Amygdala (tissue), 56 donors: ENCODE data around the gene LTO1.

Experiments used
- DNase-seq, 56 donors: peaks; one replicate each; lab custom pipeline; 2025; lab: John Stamatoyannopoulos, UW

LTO1 gene

DNA sequence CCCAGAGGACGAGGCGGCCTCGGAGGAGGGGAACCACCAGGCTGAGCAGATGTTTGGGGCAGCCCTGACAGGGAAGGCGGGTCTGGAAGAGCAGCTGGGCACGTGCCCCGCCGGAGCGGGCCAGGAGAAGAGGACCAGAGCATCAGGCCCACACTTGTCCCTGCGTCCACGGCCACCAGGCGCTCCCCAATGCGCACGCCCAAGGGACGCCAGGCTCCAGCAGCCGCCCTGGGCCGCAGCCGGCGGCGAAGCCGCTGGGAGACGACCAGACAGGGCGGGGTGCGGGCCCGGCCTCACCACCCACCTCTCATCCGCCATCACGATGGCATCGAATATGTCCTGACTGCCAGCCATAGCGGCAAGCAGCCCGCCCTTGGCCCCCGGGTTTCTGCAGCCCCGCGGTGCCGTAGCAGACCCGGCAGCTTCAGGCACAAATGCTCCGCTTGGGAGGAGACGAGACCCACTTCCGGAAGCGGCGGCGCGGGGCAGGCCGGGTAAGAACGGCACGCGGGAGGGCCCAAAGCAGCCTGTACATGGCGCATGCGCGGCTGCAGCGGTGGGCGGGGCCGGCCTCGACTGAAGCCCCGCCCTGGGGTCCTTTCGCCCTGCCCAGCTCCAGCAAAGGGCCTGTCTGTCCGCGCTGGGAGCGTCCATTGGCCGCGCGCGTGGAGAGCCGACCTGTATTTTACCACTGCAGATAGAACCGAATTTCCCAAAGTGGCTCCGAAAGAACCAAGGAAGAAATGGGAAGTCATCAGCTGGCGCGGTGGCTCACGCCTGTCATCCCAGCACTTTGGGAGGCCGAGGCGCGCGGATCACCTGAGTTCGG is at the start of gene LTO1:
LTO1 (minus strand) TSS at position 468 of the 829 bp plus-strand sequence; CDS start at position 354, 114 bp downstream.
- peak; percentile 48 to 97 (median 90) for DNase-seq

DNA sequence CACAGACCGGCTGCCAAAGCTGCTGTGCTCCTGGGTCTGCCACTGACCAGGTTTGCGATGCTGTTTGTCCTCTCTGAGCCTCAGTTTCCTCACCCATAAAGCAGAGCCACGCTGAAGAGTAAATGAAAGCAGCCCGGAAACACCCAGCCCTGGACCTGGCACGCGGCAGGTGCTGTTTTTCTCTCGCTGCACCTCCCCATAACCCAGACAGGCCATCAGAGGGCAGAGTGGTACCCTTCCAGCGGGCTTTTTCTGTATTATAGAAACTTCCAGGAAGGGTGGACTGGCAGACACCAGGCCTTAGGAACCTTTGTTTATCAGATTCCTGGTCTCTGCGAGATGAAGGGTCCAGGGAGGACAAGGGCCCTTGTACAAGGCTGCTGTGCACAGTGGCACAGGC is 46.6 kb upstream of the LTO1 start:
- DNase-seq: no peak

- DNase-seq: no peak
These were observed 46.0 kb upstream of the LTO1 start for GRCh38 chr11:69721106-69721505.

DNA sequence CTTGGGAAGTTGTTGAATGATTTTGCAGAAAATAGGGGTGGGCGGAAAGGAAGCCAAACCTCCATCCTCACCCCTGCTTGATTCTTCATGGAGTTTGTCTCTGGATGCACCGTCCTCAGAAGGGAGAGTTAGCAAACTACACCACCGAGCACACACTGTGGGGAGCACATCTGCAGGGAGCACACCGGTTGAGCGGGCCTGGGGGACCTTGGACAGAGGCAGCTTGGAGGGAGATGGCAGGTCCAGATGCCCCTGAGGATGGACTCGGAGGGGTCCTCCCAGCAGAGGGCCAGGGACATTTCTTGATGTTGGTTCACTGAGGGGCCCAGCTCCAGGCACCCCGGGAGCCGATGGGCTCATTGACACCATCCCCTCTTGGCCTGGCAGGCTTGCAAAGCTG is 43.8 kb upstream of the LTO1 start:
- no peak for DNase-seq

- no peak for DNase-seq
These were observed 43.0 kb upstream of the LTO1 start for GRCh38 chr11:69718147-69718546.

- no peak for DNase-seq
These were observed 42.0 kb upstream of the LTO1 start for GRCh38 chr11:69716891-69717747.

GRCh38 chr11:69716099-69716498 is 40.9 kb upstream of the LTO1 start:
- no peak for DNase-seq

GRCh38 chr11:69715446-69715845 is 40.3 kb upstream of the LTO1 start:
- no peak for DNase-seq

DNA sequence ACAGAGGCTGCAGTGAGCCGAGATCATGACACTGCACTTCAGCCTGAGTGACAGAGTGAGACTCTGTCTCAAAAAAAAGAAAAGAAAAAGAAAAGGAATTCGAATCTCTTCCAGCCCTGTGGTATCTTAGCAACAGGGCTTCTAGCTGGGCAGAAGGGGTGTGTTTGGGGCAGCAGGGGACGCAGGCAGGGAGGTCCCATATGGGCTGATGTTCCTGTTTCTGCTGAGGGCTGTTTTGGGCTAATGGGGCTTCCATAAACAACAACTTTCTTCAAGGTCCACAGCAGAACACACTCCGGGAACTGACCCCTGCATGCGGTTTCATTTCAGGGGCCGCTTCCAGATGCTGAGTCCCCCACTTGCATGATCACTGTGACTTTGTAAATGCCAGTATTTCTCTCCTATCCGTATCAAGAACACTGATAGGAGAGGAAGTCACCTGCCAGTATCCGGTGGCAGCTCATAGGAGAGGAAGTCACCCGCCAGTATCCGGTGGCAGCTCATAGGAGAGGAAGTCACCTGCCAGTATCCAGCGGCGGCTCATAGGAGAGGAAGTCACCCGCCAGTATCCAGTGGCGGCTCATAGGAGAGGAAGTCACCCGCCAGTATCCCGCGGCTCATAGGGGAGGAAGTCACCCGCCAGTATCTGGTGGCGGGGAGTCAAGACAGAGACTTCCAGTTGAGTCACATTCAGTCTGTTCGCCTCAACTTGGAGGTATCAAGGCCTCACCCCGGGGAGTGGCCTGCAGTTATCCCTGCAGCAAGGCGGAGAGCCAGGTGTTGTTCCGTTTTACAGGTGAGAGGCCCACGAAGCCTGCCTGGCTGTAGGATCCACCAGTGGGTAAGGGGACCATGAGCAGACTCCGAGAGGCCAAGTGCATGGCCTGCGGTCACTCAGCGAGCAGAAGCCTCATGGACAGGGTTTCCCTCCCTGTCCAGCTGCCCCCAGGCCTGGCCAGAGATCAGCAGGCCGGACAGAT is 37.0 kb upstream of the LTO1 start:
- no peak for DNase-seq

DNA sequence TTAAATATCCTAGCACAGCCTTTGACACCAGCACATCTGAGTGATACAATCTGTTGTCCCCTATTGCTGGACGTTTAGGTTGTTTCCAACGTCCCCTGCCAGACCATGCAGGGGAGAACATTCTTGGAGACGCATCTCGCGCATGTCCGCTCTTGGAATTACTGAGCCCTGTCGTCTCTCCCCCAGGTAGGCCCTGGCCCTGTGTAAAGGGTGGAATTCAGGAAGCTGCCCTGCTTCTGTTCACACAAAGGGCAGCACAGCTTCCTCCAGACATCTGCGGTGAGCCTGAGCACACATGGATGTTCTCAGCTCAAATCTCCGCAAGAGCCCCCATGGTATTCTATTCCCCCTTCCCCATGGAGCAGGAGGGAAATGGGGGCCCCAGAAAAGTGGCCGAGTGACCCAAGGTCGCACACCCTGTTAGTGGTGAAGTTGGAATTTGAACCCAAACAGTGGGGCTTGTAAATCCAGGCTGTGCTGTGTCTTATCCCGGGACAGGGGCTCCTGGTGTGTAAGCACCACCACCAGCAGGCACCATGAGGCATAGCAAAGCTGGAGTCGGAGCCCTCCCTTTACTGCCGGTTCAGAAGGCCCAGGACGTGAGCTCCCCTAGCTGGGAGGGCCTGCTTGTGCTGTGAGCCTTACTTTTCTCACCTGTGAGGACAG is 33.7 kb upstream of the LTO1 start:
- DNase-seq: no peak

DNA sequence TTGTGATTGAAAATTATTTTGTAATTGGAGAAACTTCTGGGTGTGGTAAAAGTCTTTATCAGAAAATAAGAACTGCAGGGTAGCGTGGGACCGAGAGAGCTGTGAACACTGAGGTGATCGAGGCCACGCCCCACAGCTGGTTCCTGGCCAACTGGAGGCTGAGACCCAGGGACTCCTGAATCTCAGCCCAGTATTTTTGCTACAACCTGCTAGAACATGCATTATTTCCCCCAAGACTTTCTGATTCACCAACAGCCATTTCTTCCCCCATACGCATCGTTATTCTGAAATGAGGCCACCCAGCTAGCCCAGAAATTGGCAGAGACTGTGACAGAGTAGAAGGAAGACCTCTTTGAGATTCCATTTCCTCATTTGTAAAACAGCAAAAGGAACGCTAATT is 32.0 kb upstream of the LTO1 start:
- DNase-seq: no peak

DNA sequence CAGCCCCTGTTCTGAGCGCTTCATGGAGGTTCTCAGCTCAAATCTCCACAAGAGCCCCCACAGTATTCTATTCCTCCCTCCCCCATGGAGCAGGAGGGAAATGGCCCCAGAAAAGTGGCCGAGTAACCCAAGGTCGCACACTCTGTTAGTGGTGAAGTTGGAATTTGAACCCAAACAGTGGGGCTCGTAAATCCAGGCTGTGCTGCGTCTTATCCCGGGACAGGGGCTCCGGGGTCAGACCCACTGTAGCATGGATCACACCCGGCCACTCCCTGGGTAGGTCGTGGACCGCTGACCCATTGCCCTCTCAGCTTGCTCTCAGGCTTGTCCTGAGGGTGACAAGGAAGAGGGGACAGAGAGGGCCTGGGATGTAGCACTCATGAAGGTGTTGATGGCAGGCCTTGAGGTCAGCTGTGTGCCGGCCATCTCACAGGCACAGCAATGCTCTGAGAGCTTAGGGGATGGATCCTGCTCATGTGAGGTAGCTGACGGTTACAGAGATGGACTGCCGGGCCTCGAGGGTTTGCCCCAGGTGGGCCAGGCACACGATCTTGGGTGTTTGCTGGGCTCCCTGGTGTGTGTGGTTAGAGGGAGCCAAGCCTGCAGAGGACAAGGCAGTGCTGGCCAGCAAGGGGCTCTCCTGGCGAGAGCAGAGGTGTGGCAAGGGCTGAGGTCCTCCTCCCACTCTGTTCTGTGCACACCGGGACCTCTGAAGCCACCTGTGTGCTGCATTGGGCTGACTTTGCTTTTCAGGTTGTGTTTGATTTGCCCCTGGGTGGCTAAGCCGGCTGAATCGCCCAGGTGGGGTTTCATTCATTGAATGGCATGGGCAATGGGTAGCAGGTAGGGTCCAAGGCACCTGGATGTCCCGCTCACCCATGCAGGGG is 31.0 kb upstream of the LTO1 start:
- no peak for DNase-seq

DNA sequence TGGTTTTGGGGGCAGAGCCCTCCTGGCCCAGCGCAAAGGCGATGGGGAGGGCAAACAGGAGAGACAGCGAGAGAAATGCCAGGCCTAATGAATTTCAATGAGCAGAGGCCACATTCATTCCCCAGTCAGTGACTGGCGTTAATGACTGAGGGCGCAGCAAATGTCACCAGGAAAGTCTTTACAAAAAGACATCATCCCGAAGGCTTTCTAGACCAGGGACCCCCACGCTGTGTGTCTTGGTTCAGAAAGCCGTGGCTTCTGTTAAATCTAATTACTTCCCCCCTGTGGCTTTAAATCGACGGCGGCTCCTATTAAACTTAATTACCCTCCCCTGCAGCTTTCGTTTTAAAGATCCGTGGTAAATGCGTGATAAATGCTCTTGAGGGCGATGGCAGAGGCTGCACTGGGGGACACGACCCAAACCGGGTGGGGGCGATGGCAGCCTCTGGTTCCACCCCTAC is 30.2 kb upstream of the LTO1 start:
- no peak for DNase-seq

GRCh38 chr11:69704508-69705253 is 29.5 kb upstream of the LTO1 start:
- DNase-seq: peak in 1 of 56 donors; percentile 18

- DNase-seq: no peak
These were observed 28.8 kb upstream of the LTO1 start, which contains the start of gene FGF19 for GRCh38 chr11:69703768-69704507. Gene FGF19 (minus strand): TSS chr11:69704022. CDS start chr11:69703876, 146 bp downstream.

DNA sequence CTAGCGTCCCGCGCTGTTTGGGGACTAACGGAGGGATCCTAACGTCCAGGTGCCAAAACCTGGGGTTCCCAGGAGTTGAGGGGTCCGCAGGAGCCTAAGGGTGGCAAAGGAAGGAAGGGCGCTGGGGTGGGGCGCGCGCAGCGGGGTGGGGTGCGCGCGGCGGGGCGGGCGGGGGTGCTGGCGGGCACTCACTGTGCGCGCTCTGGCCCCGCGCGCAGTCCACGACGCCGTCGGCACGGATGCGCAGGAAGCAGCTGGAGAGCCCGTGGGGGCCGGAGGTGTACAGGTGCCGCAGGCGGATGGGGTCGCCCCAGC is 28.3 kb upstream of the LTO1 start:
- DNase-seq: no peak

- no peak for DNase-seq
These were observed 27.8 kb upstream of the LTO1 start for GRCh38 chr11:69702769-69703452.
